Measurements from ENCODE around the gene PIK3AP1.

PIK3AP1 gene

GRCh38 chr10:96714746-96715255 is 5.5 kb downstream of the PIK3AP1 start:
- no peak for DNase-seq (ENCODE audit: low spot score in 2 of 2)
- Histone ChIP-seq H3K4me1 (peaks cover 8% of the 10 kb centered on the region), H3K4me3 (no peak overlapping the region), H3K27me3 (ENCODE audit: low read depth) (no peaks in the 10 kb centered on the region), H3K9me3 (no peaks in the 10 kb centered on the region), H3K36me3 (replicated peaks) (no peaks in the 10 kb centered on the region)
- in situ Hi-C loops (cut with MboI; ENCODE audit: low sequenced_read_pairs), result no loop called here

GRCh38 chr10:96714031-96714590 is 6.2 kb downstream of the PIK3AP1 start:
- in situ Hi-C loops (cut with MboI; ENCODE audit: low sequenced_read_pairs), result no loop called here
- no peaks in the 10 kb centered on the region for H3K36me3 ChIP-seq (replicated peaks)

GRCh38 chr10:96712662-96713271 is 7.5 kb downstream of the PIK3AP1 start:
- Histone ChIP-seq H3K36me3 (replicated peaks) (no peaks in the 10 kb centered on the region), H3K27me3 (ENCODE audit: low read depth) (no peaks in the 10 kb centered on the region), H3K9me3 (no peaks in the 10 kb centered on the region), H3K4me3 (no peak overlapping the region), H3K4me1 (0 out of 2 replicates have a peak, but pooled peaks cover 2% of the 10 kb centered on the region)
- no peak for DNase-seq (ENCODE audit: low spot score in 2 of 2)
- in situ Hi-C loops (cut with MboI; ENCODE audit: low sequenced_read_pairs), result no loop called here

More at GRCh38 chr10:96714031-96714590, 6.2 kb downstream of the PIK3AP1 start:
- no peaks in the 10 kb centered on the region for H3K9me3 ChIP-seq
- no peak overlapping the region for H3K4me3 ChIP-seq
- peaks cover 2% of the 10 kb centered on the region; the same call in 1 of the 2 replicates for H3K4me1 ChIP-seq
- H3K27me3 ChIP-seq (ENCODE audit: low read depth), result no peaks in the 10 kb centered on the region
- no peak for DNase-seq (ENCODE audit: low spot score in 2 of 2)

- no peaks in the 10 kb centered on the region for H3K27me3 ChIP-seq (ENCODE audit: low read depth)
- no peaks in the 10 kb centered on the region for H3K4me1 ChIP-seq
- H3K9me3 ChIP-seq, result no peaks in the 10 kb centered on the region
- in situ Hi-C loops (cut with MboI; ENCODE audit: low sequenced_read_pairs), result no loop called here
- no peak overlapping the region for H3K4me3 ChIP-seq
- H3K36me3 ChIP-seq (replicated peaks), result no peaks in the 10 kb centered on the region
- DNase-seq (ENCODE audit: low spot score in 2 of 2), result no peak
Measured at GRCh38 chr10:96711048-96711728, 9.1 kb downstream of the PIK3AP1 start.

GRCh38 chr10:96709525-96709924 is 10.8 kb downstream of the PIK3AP1 start:
- H3K27me3 ChIP-seq (ENCODE audit: low read depth), result no peaks in the 10 kb centered on the region
- no peak overlapping the region for H3K4me3 ChIP-seq
- H3K36me3 ChIP-seq (replicated peaks), result no peaks in the 10 kb centered on the region
- in situ Hi-C loops (cut with MboI; ENCODE audit: low sequenced_read_pairs), result no loop called here
- no peaks in the 10 kb centered on the region for H3K4me1 ChIP-seq
- no peaks in the 10 kb centered on the region for H3K9me3 ChIP-seq
- no peak for DNase-seq (ENCODE audit: low spot score in 2 of 2)

GRCh38 chr10:96708996-96709395 is 11.3 kb downstream of the PIK3AP1 start:
- Histone ChIP-seq H3K27me3 (ENCODE audit: low read depth) (no peaks in the 10 kb centered on the region), H3K4me3 (no peak overlapping the region), H3K4me1 (no peaks in the 10 kb centered on the region), H3K36me3 (replicated peaks) (no peaks in the 10 kb centered on the region), H3K9me3 (no peaks in the 10 kb centered on the region)
- no peak for DNase-seq (ENCODE audit: low spot score in 2 of 2)
- in situ Hi-C loops (cut with MboI; ENCODE audit: low sequenced_read_pairs), result no loop called here

GRCh38 chr10:96708456-96708855 is 11.9 kb downstream of the PIK3AP1 start:
- no peak for DNase-seq (ENCODE audit: low spot score in 2 of 2)
- Histone ChIP-seq H3K9me3 (no peaks in the 10 kb centered on the region), H3K4me1 (no peaks in the 10 kb centered on the region), H3K4me3 (no peak overlapping the region), H3K27me3 (ENCODE audit: low read depth) (no peaks in the 10 kb centered on the region), H3K36me3 (replicated peaks) (no peaks in the 10 kb centered on the region)
- in situ Hi-C loops (cut with MboI; ENCODE audit: low sequenced_read_pairs), result no loop called here

GRCh38 chr10:96706331-96706853 is 13.9 kb downstream of the PIK3AP1 start:
- DNase-seq (ENCODE audit: low spot score in 2 of 2), result no peak
- no peaks in the 10 kb centered on the region for H3K36me3 ChIP-seq (replicated peaks)
- in situ Hi-C loops (cut with MboI; ENCODE audit: low sequenced_read_pairs), result no loop called here
- no peak overlapping the region for H3K4me3 ChIP-seq
- H3K27me3 ChIP-seq (ENCODE audit: low read depth), result no peaks in the 10 kb centered on the region
- no peaks in the 10 kb centered on the region for H3K4me1 ChIP-seq
- H3K9me3 ChIP-seq, result no peaks in the 10 kb centered on the region

GRCh38 chr10:96705134-96705533 is 15.2 kb downstream of the PIK3AP1 start:
- DNase-seq (ENCODE audit: low spot score in 2 of 2), result no peak
- H3K9me3 ChIP-seq, result no peaks in the 10 kb centered on the region
- H3K4me1 ChIP-seq, result no peaks in the 10 kb centered on the region
- H3K36me3 ChIP-seq (replicated peaks), result no peaks in the 10 kb centered on the region
- no peaks in the 10 kb centered on the region for H3K27me3 ChIP-seq (ENCODE audit: low read depth)
- in situ Hi-C loops (cut with MboI; ENCODE audit: low sequenced_read_pairs), result no loop called here
- no peak overlapping the region for H3K4me3 ChIP-seq

- DNase-seq (ENCODE audit: low spot score in 2 of 2), result no peak
- Histone ChIP-seq H3K36me3 (replicated peaks) (no peaks in the 10 kb centered on the region), H3K27me3 (ENCODE audit: low read depth) (no peaks in the 10 kb centered on the region), H3K4me1 (no peaks in the 10 kb centered on the region), H3K9me3 (no peaks in the 10 kb centered on the region), H3K4me3 (no peak overlapping the region)
- in situ Hi-C loops (cut with MboI; ENCODE audit: low sequenced_read_pairs), result no loop called here
Measured at GRCh38 chr10:96704563-96704962, 15.8 kb downstream of the PIK3AP1 start.

- no peak overlapping the region for H3K4me3 ChIP-seq
- in situ Hi-C loops (cut with MboI; ENCODE audit: low sequenced_read_pairs), result no loop called here
- no peaks in the 10 kb centered on the region for H3K9me3 ChIP-seq
- DNase-seq (ENCODE audit: low spot score in 2 of 2), result no peak
- H3K4me1 ChIP-seq, result no peaks in the 10 kb centered on the region
- H3K27me3 ChIP-seq (ENCODE audit: low read depth), result no peaks in the 10 kb centered on the region
- no peaks in the 10 kb centered on the region for H3K36me3 ChIP-seq (replicated peaks)
Measured at GRCh38 chr10:96703358-96703757, 17.0 kb downstream of the PIK3AP1 start.

GRCh38 chr10:96701265-96701664 is 19.0 kb downstream of the PIK3AP1 start:
- no peaks in the 10 kb centered on the region for H3K36me3 ChIP-seq (replicated peaks)
- no peaks in the 10 kb centered on the region for H3K27me3 ChIP-seq (ENCODE audit: low read depth)
- in situ Hi-C loops (cut with MboI; ENCODE audit: low sequenced_read_pairs), result no loop called here
- H3K4me3 ChIP-seq, result no peak overlapping the region
- H3K9me3 ChIP-seq, result no peaks in the 10 kb centered on the region
- DNase-seq (ENCODE audit: low spot score in 2 of 2), result no peak
- H3K4me1 ChIP-seq, result no peaks in the 10 kb centered on the region

GRCh38 chr10:96700374-96701099 is 19.8 kb downstream of the PIK3AP1 start:
- Histone ChIP-seq H3K27me3 (ENCODE audit: low read depth) (no peaks in the 10 kb centered on the region), H3K36me3 (replicated peaks) (no peaks in the 10 kb centered on the region), H3K9me3 (no peaks in the 10 kb centered on the region), H3K4me1 (no peaks in the 10 kb centered on the region), H3K4me3 (no peak overlapping the region)
- no peak for DNase-seq (ENCODE audit: low spot score in 2 of 2)
- in situ Hi-C loops (cut with MboI; ENCODE audit: low sequenced_read_pairs), result no loop called here

All from HAP-1 (cell line).